SK-N-SH (cell line): ENCODE results near the gene CRLF2.
"Not testable (repeated sequence)": the region's sequence is repeated elsewhere in the genome, so short reads cannot be mapped to it uniquely, and the experiment has no call there.

ENCODE experiments used
- EP300 ChIP-seq, 2 experiments: IDR thresholded peaks; 2 replicates each; pipeline versions ENCODE4 v1.4.0 to v1.6.1; 2012; ENCODE audit warnings: borderline replicate concordance in 1 of 2, low read depth in 1 of 2, low read length in 1 of 2
- EZH2phosphoT487 ChIP-seq: fragments of 200-600 bp; sonication (generic); IDR thresholded peaks from 2 replicates; pipeline ENCODE4 v1.6.1; 2017; ENCODE audit warnings: low read depth, mixed run types, mild to moderate bottlenecking, antibody characterized with exemption, moderate library complexity, borderline replicate concordance
- GABPA ChIP-seq: IDR thresholded peaks from 2 replicates; pipeline ENCODE4 v1.4.0; 2012; ENCODE audit warnings: low read depth, mild to moderate bottlenecking
- GATA2 ChIP-seq: sonication (generic); formaldehyde crosslinking; IDR thresholded peaks from 2 replicates; pipeline ENCODE4 v1.5.0; 2020; ENCODE audit warnings: mild to moderate bottlenecking, missing genetic modification reagents
- POLR2AphosphoS5 ChIP-seq: IDR thresholded peaks from 2 replicates; pipeline ENCODE4 v1.6.1; 2012; ENCODE audit warnings: low read depth, low read length
- RAD21 ChIP-seq: IDR thresholded peaks from 2 replicates; pipeline ENCODE4 v1.6.1; 2012; ENCODE audit warnings: mild to moderate bottlenecking, low read length
- RFX5 ChIP-seq: IDR thresholded peaks from 2 replicates; pipeline ENCODE4 v1.6.1; 2012; ENCODE audit warnings: mild to moderate bottlenecking, improper control_type of control experiment, low read length
- YY1 ChIP-seq: IDR thresholded peaks from 2 replicates; pipeline ENCODE4 v1.4.0; 2012; ENCODE audit warnings: low read depth, mild to moderate bottlenecking
- TF ChIP-seq, protein P1 (sequence below): fragments of 200-600 bp; sonication (generic); IDR thresholded peaks from 2 replicates; pipeline ENCODE4 v1.6.1; 2017; ENCODE audit warnings: antibody characterized with exemption, mild to moderate bottlenecking, moderate library complexity
- TF ChIP-seq, protein P2 (sequence below): IDR thresholded peaks from 2 replicates; pipeline ENCODE4 v1.4.0; 2012; ENCODE audit warnings: low read depth, borderline replicate concordance
- TF ChIP-seq, protein P3 (sequence below): IDR thresholded peaks from 2 replicates; pipeline ENCODE4 v1.6.1; 2012; ENCODE audit warnings: mild to moderate bottlenecking, low read depth, low read length, moderate library complexity
- TF ChIP-seq, protein P4 (sequence below): IDR thresholded peaks from 2 replicates; pipeline ENCODE4 v1.4.0; 2012; ENCODE audit warnings: low read depth

DNA sequence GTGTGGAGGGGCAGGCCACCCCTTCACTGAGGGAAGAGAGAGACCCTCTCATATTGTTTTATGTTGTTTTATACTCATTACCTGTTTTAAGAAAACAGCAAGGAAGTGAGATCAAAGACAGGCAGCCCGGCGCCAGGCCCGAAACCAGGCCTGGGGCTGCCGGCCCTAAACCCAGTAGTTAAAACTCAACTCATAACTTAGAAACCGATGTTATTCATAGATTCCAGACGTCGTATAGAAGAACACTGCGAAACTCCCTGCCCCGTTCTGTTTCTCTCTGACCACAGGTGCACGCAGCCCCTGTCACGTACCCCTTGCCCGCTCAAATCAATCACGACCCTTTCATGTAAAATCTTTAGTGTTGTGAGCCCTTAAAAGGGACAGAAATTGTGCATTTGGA is 40.5 kb downstream of the CRLF2 start:
- TF ChIP-seq, protein P1, sequence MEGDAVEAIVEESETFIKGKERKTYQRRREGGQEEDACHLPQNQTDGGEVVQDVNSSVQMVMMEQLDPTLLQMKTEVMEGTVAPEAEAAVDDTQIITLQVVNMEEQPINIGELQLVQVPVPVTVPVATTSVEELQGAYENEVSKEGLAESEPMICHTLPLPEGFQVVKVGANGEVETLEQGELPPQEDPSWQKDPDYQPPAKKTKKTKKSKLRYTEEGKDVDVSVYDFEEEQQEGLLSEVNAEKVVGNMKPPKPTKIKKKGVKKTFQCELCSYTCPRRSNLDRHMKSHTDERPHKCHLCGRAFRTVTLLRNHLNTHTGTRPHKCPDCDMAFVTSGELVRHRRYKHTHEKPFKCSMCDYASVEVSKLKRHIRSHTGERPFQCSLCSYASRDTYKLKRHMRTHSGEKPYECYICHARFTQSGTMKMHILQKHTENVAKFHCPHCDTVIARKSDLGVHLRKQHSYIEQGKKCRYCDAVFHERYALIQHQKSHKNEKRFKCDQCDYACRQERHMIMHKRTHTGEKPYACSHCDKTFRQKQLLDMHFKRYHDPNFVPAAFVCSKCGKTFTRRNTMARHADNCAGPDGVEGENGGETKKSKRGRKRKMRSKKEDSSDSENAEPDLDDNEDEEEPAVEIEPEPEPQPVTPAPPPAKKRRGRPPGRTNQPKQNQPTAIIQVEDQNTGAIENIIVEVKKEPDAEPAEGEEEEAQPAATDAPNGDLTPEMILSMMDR, result not testable (repeated sequence)
- TF ChIP-seq YY1; POLR2AphosphoS5; EZH2phosphoT487; RAD21; GATA2 (CRISPR knock-in tag); RFX5; GABPA; EP300 (IDR thresholded peaks at IDR 0.05; ENCODE audit: borderline replicate concordance in 1 of 2, low read depth in 1 of 2, low read length in 1 of 2): not testable (repeated sequence)
- TF ChIP-seq, protein P2, sequence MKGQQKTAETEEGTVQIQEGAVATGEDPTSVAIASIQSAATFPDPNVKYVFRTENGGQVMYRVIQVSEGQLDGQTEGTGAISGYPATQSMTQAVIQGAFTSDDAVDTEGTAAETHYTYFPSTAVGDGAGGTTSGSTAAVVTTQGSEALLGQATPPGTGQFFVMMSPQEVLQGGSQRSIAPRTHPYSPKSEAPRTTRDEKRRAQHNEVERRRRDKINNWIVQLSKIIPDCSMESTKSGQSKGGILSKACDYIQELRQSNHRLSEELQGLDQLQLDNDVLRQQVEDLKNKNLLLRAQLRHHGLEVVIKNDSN, result not testable (repeated sequence)
- TF ChIP-seq, protein P3, sequence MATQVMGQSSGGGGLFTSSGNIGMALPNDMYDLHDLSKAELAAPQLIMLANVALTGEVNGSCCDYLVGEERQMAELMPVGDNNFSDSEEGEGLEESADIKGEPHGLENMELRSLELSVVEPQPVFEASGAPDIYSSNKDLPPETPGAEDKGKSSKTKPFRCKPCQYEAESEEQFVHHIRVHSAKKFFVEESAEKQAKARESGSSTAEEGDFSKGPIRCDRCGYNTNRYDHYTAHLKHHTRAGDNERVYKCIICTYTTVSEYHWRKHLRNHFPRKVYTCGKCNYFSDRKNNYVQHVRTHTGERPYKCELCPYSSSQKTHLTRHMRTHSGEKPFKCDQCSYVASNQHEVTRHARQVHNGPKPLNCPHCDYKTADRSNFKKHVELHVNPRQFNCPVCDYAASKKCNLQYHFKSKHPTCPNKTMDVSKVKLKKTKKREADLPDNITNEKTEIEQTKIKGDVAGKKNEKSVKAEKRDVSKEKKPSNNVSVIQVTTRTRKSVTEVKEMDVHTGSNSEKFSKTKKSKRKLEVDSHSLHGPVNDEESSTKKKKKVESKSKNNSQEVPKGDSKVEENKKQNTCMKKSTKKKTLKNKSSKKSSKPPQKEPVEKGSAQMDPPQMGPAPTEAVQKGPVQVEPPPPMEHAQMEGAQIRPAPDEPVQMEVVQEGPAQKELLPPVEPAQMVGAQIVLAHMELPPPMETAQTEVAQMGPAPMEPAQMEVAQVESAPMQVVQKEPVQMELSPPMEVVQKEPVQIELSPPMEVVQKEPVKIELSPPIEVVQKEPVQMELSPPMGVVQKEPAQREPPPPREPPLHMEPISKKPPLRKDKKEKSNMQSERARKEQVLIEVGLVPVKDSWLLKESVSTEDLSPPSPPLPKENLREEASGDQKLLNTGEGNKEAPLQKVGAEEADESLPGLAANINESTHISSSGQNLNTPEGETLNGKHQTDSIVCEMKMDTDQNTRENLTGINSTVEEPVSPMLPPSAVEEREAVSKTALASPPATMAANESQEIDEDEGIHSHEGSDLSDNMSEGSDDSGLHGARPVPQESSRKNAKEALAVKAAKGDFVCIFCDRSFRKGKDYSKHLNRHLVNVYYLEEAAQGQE, result not testable (repeated sequence)
- TF ChIP-seq, protein P4, sequence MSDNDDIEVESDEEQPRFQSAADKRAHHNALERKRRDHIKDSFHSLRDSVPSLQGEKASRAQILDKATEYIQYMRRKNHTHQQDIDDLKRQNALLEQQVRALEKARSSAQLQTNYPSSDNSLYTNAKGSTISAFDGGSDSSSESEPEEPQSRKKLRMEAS, result not testable (repeated sequence)
